Activated T-helper 1 cell treated with anti-CD3 and anti-CD28 coated beads, Interleukin-12 subunit alpha, Interleukin-12 subunit beta, Interleukin-2, Interleukin-4 antibody, amounts not matched to agents 30 ng/mL and 10 ng/mL and 1 ng/mL, durations not matched to agents 14 hours and 24 hours and 36 hours (primary cell): ENCODE measurements around the gene GLRA1. TPM values are rescaled to one million over a fixed set of nuclear protein-coding genes. Genes with fewer than 3 reads are reported as not detected.

Experiments used
- total RNA-seq: library from RNA; stranded (reverse); gene quantifications from 2 replicates; pipeline ENCODE4 v1.2.3, GENCODE V29; 2022

GLRA1 gene
- total RNA-seq, 1 donor from 2014 or later: not detected

Other genes starting within 250 kb of the GLRA1 start
- gene SPARC, start 237.9 kb downstream of the GLRA1 start, total RNA-seq: not detected in 2 replicates
- gene ATOX1, start 166.2 kb downstream of the GLRA1 start, total RNA-seq: 72.5 and 83.7 TPM in 2 replicates
- 340 and 348 TPM in 2 replicates for gene G3BP1, start 152.9 kb downstream of the GLRA1 start, total RNA-seq